HG02852 (cell line): ENCODE results near the gene SOX9.

Experiments used
- ATAC-seq: cut with Tn5 transposase; IDR thresholded peaks from one replicate; pipeline ENCODE4 v1.9.1; 2021; ENCODE audit warnings: mild to moderate bottlenecking, moderate library complexity; ENCODE audit not compliant: unreplicated experiment

The SOX9 gene

DNA sequence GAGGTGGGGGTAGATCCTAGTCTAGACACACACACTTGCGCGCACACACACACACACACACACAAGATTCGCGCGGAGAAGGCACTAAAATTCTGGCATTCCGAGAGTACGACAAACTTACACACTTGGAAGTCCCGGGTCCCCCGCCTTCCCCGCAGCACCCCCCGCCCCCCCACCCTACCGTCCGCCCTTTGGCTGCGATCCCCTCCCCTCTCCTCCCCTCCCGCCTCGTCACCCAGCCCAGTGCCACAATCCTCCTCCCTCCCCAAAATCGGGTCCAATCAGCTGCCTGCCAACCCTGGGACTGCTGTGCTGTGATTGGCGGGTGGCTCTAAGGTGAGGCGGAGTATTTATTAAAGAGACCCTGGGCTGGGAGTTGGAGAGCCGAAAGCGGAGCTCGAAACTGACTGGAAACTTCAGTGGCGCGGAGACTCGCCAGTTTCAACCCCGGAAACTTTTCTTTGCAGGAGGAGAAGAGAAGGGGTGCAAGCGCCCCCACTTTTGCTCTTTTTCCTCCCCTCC, at the start of gene SOX9:
SOX9 (plus strand) TSS at position 379 of the 522 bp plus-strand sequence. CDS start 372 bp downstream, outside the sequence.
- peak; percentile 79 for ATAC-seq

DNA sequence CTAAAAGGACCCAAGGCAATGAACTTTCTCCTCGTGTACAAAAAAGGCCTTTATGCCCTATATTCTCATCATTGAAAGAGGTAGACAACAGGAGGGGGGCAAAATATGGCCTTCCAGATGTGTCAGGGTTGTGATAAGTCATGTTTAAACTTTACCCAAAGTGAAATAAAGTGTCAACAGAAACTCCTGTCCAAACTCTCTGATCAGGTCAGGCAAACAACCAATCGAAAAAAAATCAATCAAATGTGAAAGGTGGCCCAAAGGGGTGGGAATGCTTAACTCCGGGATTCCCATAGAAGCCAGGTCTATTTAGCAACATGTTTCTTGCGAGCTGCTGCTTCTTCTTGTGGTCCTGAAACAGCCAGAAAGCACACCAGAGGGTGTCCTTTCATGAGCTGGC, 49.5 kb upstream of the SOX9 start:
- no peak for ATAC-seq

DNA sequence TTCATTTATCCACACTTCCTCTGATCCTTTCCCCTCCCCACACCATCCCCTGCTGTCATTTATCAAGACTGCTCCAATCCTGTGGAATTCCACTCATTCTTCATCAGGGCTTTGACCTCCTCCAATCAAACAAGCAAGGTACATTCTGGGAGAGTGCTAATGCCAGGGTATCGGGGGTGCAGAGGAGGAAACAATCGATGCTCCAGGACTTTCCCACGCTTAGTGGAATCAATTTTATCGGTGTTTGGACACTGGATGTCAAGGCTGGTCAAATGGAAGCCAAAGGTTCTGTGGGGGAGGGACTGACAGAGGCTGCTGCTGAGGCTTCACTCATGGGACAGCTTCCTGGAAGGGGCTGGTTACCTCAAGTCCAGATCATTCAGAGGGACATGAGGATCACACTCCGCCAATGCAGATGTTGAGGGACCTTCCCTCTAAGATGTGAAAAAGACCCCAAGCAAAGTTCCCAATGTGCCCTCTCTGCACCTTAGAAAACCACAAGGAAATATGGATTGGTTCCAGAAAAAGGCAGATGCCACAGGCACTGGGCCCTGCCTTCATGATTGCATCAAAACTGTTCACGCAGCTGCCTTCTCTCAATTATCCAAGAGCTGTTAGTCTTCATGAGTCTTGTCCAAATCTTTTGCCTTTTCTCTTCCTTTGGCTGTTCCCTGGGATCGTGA, 44.7 kb upstream of the SOX9 start:
- ATAC-seq, result no peak

DNA sequence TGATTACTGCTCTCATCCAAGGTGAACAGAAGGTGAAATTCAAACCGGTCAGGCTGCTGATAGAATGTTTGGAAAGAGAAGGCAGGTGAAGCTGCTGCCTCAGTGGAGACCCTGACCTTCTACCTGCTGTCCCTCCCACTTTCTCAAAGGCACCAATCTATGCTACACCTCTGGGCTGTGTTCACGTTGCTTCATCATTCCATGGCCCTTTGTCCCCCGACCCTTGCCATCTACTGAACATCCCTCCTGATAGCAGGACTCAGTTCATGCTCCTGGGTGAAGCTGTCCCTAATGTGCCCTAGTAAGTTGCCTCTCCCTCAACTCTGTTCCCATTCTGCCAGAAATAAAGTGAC, 44.2 kb upstream of the SOX9 start:
- no peak for ATAC-seq

DNA sequence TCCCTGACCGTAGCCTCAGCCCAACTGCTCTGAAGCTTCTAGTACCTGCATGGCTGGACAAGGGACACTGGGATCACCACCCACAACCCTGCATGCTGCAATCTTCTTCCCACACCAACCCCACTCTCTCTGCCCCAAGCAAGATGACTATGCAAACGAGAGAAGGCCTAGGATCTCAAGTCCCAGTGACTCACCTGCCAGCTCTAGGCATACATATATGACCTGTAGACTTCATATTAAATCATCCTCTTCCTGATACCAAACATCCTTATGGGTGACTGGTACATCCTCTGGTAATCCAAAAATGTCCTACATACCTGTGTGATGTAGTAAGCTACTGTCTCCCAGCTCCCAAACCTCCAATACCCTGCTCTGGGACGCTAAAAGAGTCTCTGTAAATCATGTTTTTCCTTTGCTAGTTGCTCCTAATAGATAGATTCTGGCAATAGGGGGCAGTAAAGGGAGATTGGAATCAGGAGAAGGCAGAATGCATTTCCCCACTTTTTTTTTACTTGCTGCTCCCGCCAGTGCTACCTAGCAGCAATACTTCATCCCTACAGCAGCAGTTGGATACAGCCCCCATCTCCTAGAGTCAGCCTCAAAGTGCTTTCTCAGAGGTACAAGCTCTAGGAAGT, 43.4 kb upstream of the SOX9 start:
- ATAC-seq, result no peak

DNA sequence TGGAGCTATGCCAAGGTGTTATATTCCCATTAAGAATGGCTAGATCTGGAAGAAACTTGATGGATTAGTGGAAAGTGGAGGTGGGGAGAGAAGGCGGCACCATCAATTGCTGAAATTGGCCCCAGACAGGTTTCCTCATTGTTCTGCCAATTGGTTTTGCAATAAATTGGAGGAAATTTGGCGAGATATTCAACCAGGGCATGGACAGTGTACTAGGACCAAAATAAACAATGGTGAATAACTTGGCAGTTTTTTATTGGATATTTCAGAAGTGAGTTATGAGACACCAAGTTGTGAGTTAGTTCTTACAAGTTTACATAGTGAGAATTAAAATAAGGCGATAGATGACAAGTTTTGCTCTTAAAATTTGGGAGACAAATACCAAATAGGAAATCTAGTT, 41.1 kb upstream of the SOX9 start:
- no peak for ATAC-seq

DNA sequence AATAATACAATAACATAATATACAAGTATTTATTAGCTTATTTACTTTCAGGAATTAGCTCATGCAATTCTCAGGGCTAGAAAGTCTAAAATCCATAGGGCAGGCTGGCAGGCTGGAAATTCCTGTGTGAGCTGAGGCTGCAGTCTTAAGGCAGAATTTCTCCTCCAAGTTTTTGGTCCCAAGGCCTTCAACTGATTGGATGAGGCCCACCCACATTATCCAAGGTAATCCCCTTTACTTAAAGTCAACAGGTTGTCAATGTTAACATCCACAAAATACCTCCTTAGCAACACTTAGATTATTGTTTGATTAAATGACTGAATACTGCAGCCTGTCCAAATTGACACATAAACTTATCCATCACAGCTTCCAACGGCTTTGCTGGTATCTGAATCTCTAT, 32.9 kb upstream of the SOX9 start:
- ATAC-seq, result no peak

DNA sequence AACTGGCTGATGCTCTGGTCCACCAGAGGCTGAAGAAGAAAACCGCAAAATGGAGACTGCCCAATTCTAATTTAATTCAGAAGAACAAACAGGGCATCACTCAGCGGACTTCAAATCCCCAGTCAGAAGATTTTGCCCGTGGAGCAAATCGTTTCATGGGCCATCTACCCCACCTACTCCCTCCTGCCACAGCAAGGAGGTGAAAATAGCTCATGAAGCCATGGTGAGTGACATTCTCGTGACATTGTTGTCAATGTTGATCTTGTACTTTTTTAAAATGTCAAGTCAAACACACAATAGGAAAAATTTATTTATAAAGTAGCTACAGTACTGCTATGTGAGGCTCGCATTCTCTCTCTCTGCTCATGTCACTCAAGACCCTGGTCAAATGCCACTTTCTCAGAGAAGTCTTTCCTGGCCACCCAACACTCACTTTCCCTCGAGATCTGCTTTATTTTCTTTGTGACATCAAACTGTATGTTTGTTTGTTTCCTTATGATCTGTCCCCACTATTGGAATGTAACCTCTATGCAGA, 31.3 kb upstream of the SOX9 start:
- no peak for ATAC-seq

DNA sequence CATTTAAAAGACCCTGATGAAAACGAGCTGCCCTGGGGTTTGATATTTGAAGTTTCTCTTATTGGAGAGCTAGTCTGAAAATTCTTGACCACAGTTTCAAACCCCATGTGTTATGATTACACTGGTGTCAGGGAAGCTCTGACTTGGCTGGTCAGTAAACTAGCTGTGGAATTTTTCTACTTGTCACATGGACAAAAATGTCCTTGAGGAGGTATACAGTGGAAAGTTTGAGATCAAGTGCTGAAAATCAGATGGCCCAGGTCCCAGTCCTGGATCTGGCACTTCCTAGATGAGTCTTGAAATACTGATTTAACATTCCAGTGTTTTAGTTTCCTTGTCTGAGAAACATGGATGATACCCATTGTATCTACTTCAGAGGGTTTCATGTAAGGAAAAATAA, 30.7 kb upstream of the SOX9 start:
- no peak for ATAC-seq

DNA sequence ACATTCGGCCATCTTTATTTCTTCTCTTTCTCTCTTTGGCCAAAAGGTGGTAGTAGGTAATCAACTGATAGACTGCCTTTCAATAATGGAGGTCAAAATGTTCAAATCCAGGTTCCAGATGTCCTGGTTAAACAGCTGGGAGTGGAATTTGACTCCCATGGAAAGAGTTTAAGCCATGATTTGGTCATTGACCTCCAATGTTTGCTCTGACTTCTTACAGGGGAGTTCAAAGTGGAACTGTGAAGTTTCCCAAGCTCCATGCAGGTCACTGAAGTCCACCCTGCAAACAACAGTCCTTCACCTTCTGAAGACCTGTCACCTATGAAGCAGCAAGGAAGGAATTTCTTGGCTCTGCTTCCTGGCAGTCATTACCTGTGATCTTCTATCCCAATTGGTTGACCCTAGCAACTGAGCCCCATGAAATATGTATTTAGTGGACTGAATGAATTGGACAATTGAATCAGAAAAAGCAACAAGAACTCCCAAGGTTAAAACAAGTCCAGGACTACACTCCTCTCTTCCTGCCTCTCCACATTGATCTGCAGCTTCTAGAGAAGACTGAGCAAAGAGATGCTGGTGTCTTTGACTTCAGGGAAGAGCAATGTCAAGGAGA, 28.0 kb upstream of the SOX9 start:
- ATAC-seq, result no peak

DNA sequence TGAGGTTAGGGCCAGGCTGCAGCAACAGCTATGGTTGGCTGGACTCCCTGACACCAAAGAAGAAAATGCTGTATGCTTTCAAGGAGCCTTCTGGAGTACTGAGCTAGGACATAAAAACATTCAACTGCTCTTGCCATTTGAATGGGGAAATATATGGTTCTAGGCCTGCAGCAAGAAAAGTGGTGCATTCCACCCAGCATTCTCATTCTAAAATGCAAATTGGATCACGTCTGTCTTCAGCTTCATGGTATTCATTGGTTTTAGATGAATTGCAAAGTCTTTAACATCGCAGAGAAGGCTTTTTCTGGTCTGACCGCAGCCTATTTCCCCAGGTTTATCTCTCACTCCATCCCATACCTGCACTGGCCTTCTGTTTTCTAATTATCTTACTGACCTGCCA, 27.1 kb upstream of the SOX9 start:
- ATAC-seq, result no peak

DNA sequence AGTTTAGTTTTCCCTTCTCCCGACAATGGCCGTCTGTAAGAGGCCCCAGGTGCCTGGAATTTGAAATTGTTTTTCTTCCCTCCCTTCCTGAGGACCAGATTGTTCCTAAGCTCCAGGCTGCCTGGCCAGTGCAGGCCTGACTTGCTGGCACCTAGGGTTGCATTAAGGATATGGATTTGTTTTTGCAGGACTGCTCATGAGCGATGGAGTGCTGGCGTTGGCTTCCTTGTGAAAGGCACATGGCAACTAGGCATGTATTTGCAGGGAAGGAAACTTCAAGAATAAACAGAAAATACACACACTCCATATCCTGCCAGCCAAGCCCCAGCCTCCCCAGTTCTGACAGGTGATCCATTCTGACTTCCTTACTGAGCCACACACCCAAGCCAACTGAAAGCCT, 25.5 kb upstream of the SOX9 start:
- no peak for ATAC-seq

DNA sequence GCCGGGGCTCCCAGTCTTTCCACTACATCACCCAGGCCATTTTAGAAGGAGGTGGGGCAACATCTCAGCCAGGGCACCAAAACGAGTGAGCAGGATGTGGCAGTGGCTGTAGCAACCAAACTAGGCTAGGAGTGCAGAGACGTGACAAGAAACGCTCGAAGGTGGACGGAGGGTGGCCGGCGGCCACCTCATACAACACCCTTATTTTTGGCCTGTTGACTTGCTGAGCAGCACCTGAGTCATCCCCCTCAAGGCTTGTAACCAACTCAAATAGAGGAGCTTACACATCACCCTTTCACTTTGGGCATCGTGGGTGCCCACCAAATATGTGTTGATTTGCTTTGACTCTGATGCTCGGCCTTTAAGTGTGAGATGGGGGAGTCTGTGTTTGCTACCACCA, 23.7 kb upstream of the SOX9 start:
- no peak for ATAC-seq

DNA sequence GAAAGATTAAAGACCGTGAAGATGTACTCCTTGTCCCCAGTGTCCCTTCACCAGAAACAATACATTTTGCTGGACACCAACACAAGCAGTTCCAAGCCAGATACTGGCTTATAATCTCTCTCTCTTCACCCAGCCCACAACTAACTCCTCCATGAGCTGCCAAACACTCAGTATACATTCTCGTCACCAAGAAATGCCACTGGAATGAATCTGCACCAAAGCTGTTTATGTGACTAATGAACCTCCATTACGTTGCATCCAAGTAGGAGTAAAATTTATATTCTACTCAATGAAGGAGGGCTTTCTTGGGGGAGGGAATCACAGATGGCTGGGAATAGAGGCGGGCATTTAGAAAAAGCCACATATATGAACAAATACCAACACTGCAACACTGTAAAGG, 20.9 kb upstream of the SOX9 start:
- no peak for ATAC-seq

DNA sequence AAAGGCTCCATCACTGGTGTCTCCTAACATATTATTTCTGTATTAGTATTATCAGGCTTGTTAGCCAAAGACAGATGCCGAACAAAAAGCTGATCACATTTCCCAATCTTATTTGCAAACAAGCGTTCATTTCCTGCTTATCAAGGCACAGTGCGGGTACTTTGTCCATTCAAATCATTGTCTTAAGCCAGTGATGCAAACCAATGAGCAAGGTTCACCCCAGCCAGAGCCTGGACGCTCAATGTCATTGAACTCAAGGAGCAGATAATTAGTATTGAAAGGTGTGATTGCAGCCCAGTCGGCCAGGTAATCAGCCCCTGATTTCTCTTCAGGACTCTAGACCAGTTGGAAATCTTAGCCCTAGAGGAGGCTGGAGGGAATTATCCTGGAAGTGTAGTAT, 20.4 kb upstream of the SOX9 start:
- no peak for ATAC-seq

DNA sequence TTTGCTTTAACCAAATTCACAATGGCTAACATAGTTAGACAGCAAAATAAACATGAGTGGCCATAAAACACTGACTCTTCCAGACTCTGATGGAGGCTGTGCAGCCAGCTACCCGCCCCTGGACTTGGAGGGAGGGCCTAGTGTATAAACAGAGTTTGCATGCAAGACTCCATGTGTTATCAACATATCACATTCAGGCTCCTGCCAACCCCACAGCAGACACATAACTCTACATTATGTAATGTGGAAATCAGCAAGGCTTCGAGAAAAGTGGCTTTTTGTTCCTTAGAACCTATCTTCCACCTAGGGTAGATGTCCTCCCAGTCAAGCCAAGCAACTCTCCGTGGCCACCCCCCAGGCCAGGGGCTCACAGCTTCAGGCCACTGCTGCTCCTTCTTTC, 19.3 kb upstream of the SOX9 start:
- no peak for ATAC-seq

DNA sequence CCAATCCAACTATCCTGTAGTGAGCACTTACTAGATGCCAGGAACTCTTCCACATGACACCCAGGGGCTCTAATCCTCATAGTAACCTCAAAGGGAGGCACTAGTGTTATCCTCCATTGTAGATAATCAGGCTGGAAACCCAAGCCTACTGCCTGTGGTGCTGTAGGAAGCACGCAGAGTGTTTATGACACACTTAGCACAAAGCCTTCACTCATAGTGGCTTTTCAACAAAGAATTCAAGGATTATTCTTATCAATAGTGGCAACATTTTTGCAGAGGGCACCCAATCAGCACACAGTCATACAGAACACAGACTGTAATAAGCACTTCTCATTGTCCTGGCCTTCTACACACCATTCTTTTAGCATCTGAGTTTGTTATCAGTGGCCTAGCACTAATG, 18.5 kb upstream of the SOX9 start:
- ATAC-seq, result no peak

DNA sequence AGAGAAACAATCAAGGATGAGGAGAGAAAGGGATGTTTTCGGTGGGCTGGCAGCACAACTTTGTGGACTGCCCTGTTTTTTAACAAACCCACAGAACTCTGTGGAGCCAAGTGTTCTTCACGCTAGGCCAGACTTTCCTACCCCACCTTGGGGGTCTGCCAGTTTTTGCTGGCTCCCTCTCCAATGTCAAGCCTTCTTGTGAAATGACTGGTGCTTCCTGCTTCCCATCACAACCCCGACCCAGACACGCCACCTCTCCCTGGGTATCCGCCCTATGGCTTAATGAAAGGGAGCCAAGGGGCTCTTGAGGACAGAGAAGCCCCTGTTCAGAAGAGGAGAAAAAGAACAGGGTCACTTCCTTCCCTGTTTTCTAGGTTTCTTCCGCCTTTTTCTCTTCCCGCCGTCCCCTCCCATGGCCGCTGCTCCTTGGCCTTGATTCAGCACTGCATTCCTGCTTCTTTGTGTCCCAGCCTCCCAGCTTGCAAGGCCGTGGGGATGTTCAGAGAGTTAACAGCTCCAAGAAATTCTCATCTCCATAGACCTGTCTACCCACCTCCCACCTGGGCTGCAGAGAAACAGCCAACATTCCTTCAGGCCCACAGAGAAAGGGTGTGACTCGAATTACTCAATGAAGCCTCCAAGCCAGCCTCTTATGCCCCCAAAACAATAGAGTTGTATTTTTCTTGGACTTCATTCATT, 16.5 kb upstream of the SOX9 start:
- no peak for ATAC-seq

DNA sequence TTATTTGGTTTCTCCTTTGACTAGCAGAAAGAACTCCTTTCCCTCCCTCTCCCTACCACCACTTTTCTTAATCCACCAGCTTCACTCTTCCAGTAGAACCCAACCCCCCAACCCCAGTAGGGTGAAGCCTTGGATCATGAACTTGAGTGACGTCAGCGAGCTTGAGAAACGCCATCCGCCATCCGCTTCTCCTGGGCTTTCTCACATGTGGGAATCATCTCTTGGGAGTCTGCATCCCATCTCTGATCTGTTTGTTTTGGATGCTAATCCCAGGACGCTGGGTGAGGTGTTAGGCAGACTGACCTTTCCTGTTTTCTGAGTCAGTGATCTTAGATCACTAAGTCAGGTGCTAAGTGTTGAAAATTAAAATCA, 16.0 kb upstream of the SOX9 start:
- ATAC-seq, result no peak

DNA sequence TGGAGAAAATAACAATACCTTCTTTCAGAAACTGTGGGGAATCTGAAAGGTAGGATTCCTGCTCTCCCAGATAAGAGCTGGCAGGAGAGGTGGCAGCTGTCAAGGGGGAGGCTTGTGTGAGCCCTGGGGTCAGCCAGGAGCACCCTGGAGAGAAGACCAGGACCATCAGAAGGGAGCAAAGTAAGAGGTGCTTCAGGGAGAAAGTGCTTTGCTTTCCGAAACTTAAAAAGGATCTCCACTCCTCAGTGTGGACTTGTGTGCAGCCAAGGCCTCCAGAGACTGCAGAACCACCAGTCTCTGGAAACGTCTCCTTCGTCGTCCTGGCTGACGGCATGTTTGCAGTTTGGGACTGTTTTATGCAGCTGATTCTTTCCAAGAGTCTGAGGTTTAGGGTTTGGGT, 13.7 kb upstream of the SOX9 start:
- no peak for ATAC-seq

DNA sequence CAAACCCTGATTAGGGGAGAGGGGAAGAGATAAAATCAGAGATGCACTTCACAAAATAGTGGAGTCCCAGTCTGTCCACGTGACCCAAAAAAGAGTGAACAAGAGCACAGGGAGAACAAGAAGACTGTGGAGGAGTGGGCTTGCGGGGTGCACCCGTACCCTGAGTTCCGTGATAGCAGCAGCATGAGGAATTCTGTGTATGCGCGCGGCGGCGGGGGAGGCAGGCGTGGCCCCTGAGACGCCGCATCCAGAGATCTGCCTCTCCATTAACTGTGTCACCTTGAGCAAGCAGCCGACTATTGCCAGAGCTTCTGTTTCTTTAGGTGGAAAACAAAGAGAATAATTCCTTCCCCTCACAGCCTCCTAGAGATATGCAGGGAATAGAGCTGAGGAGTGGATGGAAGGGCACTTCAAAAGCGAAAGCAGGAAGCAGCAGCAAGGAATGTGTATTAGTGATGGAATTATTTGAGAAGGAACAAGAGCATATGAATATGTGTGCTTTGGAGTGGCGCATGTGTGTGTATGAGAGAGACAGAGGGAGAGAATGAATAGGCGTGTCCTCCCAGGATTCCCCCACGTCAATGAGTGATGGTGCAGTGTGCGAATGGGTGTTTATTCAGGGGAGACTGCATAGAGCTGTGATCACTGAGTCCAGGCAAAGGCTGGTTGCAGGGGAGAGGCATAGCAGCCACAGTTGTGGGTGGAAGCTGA, 10.4 kb upstream of the SOX9 start:
- no peak for ATAC-seq
